ENCODE data around the gene BSPRY.
"Not testable (repeated sequence)": the region's sequence is repeated elsewhere in the genome, so short reads cannot be mapped to it uniquely, and the experiment has no call there.

Gene BSPRY

DNA sequence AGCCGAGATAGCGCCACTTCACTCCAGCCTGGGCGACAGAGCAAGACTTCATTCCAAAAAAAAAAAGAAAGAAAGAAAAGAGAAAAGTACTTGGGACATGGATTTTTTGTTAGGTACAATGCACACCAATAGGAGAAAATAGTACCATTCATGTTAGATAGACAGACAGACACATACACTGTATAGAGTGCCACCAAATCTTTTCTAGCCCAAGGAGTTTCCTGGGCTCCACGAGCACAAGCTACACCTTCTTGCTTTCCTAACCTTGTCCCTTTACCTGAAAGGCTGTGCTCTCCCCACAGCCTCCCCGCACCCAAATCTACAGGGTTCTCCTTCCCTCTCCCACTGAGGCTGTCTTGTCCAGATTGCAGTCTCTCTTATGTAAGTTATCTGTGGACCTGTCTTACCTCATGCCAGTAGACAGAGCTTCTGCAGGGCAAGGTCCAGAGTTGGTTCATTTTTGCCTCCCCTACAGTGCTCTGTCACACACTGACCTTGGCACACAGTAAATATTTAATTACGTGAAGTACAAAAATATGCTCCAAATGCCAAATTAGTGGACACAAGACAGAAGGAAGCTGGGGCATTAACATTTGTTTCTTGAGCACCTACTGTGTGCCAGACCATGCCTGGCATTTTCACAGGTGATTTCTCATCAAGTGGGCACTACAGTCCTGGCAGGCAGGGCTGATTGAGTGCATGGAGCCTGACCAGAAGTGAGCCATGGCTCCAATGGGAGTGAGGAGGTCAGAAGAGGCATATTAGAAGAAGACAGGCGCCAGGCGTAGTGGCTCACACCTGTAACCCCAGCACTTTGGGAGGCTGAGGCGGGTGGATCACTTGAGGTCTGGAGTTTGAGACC, 45.9 kb downstream of the BSPRY start:
- DNase-seq (ENCODE audit: low read depth in 2 of 2): no peak

DNA sequence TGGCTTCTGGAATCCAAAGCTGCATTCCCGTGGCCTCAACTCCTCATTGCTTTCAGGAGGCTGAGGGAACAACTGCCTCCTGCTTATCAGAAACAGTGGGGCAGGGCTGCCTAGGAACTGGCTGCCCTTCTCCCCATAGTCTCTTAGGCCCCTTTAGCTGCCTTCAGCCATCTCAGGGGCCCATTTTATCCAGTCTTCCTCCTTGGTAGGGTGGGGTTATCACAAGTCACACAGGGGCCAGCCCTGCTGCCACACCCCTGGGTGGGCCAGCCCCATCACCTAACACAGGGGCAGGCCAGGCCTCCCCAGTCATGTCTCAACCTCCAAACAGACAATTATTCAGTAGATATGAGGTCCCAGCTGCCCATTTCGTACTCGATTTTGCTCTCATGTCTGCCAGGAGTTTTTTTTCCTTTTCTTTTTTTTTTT, 47.9 kb downstream of the BSPRY start:
- no peak for DNase-seq (ENCODE audit: low read depth in 2 of 2)

DNA sequence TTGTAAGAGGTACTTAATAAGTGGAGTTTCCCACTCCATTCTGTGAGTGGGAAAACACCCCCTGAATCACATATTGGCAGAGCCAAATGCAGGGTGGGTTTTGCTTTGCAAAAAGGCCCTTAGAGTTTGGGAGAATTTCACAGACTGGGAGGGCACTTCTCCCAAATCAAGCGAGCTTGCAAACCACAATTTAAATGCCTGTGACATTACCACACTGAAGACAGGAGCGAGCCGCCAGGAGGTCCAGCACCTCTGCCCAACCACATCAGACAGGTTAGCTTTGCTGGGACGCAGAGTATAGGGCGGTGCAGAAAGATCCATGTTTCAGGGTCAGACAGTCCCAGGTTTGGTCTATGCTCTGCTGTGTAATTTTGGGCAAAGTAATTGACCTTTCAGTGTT, 49.5 kb downstream of the BSPRY start:
- DNase-seq (ENCODE audit: low read depth in 2 of 2): no peak

DNA sequence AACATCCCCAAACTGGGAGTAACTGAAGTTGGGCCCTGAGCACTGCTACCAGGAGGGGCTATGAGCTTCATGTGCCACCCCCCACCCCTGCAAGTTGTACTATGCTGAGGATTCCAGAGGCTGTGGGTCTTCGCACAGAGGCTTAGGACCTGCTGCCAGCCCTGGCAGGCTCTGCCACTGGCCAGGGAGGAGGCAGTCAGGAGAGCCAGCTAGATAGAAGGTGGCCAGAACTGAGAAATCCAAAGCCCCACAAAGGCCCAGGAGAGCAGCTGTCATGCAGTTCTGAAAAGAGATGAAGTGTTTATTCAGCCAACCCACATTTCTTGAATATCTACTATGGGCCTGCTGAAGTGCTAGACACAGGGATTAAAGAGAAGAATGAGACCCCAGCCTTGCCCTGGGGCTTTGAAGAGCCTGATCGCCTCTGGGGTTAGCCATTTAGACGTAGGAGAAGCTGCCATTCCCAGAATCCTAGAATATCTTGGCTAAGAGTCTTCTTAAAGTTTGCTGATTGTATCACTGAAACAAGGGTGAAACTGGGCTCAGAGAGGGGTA, 50.4 kb downstream of the BSPRY start:
- no peak for DNase-seq (ENCODE audit: low read depth in 2 of 2)

DNA sequence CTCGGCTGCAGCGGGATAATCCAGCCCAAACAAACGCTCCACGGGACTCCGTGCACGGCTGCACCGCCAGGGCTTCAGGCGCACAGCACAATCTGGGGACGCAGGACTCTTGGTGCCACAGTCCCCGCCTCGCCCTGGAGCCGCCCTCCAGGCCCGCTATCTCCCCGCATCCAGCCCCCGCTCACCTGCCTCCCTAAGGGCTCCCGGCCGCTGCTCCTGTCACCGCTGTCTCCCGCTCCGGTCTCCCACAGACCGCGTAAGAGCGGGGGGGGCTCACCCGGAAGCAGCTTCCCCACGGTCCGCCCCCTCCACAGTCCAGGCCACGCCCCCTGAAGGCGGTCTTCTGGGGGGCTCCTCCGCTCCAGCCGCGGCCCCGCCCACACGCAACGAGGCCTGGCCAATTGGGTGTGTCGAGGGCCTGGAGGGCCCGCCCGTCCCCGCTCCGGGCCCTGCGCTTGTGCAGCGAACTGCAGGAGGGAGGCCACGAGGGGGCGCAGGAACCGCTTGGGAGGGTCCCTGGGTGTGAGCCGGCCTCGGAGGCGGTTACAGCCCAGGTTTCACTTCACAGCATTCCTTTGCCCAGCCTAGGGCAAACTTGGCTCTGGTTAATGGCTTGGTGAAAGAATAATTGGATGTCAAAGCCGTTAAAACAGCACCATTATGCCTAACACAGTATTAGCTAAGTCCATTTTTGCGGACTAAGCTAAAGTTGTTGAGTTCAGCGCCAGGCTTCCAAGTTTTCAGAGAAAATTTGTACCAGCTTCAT, 51.9 kb downstream of the BSPRY start, which contains the start of gene ALAD:
TSS of gene ALAD (minus strand) at position 258 of the 766 bp plus-strand sequence. CDS start 7,725 bp downstream, outside the sequence.
- peak; percentile 97 to 99 for DNase-seq (ENCODE audit: low read depth in 2 of 2)

DNA sequence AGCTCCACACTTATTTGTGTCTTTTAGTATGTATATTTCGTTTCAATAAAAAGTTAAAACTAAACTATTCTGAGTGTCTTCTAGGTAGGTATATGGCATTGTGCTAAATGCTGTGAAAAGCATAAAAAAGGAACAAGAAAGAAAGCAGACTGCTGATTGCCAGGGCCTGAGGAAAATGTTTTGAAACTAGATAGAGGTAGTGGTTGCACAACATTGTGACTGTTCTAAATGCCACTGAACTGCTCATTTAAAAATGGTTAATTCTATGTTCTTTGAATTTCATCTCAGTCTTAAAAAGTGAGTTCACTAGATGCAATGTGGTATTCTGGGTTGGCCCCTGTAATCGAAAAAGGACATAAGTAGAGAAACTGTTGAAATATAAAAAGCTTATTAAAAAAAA, 54.3 kb downstream of the BSPRY start:
- no peak for DNase-seq (ENCODE audit: low read depth in 2 of 2)

DNA sequence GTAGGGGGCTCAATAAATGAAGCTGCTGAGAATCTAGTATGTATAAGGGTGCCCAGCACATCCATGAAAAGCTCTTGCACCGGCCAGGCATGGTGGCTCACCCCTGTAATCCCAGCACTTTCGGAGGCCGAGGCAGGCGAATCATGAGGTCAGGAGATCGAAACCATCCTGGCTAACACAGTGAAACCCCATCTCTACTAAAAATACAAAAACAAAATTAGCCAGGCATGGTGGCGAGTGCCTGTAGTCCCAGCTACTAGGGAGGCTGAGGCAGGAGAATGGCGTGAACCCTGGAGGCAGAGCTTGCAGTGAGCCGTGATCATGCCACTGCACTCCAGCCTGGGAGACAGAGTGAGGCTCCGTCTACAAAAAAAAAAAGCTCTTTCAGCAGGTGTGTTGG, 57.0 kb downstream of the BSPRY start:
- not testable (repeated sequence) for DNase-seq (ENCODE audit: low read depth in 2 of 2)

DNA sequence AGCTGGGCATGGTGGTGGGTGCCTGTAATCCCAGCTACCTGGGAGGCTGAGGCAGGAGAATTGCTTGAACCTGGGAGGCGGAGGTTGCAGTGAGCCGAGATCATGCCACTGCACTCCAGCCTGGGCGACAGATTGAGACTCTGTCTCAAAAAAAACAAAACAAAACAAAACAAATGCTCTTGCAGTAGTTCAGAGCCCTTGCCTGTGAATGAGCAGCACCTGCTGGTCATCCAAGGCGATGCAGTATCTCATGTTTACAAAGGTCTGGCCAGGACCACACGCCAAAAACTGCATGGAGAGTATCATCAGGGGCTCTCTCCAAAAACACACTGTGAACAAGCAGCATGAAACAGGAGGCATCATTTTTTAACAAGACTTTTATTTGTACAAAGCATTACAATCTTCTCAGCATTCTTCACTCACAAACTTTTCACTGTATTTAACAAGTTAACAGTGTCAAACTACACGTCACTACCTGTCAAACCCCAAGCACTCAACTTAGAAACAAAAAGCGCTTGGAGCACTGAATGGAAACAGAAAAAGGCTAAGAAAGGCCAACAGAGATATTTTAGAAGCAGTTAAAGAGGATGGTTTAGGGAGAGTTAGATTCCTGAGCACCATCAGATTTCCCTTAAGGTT, 57.7 kb downstream of the BSPRY start:
- DNase-seq (ENCODE audit: low read depth in 2 of 2): peak in 1 of 2 donors; percentile 38

DNA sequence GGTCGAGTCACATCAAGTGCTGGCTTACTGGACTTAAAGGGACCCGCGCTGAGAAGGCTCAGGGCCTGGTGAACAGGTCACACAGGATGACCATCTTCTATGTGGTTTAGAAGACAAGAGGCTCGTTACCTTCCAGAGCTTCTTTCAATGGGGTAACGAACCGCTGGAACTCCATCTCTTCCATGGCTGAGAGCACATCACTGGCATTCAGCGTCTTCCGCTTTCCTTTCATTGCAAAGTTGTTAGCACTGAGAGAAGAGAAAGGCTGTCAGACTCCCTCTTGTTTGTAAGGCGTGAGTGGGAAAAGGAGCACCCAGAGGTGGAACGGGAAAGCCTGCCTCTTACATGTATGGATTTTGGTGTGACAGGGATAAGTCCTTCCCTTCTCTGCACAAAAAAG, 60.1 kb downstream of the BSPRY start:
- DNase-seq (ENCODE audit: low read depth in 2 of 2): no peak

DNA sequence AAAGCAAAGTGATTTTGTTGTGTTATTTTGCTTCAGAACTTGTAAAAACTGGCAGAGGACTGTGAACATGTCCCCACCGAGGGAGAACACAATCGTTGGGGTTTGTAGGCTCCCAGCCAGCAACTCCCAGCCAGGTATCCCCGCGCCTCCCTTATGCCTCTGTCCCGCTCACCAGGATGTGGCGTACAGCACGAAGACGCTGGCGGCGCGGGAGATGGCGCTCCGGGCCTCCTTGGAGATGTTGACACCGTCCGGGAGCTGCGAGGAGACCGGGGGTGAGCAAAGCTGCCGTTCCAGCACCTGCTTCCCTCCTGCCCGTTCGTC, 60.5 kb downstream of the BSPRY start:
- DNase-seq (ENCODE audit: low read depth in 2 of 2): no peak

DNA sequence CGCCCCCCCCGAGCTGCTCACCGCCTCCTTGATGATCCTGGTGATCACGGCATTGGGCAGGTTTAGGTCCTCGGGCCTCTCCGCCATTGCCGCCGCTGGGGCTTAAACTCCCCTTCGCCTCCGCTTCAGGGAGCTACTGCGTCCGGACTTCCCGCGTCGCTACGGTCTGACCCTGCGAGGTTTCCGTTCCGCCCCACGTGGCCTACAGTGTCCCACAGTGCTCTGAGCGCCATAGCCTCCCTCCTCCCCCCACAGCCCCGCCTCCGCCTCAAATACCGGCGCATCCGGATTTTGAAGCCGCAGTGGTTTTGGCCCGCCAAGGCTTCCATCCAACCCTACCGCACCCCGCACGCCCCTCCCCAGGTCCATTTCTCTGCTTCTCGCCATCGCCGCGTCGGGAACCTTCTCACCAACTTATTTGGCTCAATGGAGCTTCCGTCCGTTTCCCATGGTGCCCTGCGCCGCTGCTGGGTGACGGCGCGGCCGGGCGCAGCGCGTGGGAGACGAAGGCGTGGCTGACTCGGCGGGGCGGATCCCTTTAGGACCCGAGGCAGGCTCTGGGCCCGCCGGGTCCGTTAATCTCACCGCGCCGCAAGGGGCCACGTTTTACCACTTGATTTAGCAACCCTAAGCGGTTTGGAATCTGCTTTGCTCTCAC, 61.0 kb downstream of the BSPRY start, which contains the start of the genes C9orf43 and POLE3:
TSS of gene C9orf43 (plus strand) at position 541 of the 658 bp plus-strand sequence. CDS start 2,747 bp downstream, outside the sequence.
TSS of gene POLE3 (minus strand) at position 469 of the 658 bp plus-strand sequence. CDS start at position 87, 382 bp downstream.
- peak; percentile 90 to 95 for DNase-seq (ENCODE audit: low read depth in 2 of 2)

DNA sequence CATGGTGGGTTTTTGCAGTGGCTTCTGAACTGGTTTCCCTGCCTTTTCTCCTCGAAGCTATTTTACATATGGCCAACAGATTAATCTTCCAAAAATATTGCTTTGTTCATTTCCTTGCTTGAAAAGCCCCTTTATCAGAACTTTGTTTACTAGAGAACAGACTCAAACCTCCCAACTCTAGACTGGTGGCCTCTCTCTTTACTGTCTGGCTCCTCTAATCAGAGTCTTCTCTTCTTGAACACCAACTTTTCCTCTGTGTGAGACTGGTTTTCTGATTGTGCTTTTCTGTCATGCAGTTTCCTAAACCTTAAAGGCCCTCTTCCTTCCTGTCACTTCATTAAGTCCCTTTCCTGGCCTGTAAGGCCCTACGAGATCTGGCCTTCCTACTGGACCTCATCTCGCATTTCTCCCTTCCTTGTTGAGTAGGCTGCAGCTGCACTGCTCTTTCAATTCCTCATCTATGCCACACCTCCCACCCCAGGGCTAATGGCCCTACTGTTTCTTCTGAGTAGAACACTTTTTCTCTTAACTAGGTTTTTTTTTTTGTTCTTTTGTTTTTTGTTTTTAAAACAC, 66.9 kb downstream of the BSPRY start:
- no peak for DNase-seq (ENCODE audit: low read depth in 2 of 2)

DNA sequence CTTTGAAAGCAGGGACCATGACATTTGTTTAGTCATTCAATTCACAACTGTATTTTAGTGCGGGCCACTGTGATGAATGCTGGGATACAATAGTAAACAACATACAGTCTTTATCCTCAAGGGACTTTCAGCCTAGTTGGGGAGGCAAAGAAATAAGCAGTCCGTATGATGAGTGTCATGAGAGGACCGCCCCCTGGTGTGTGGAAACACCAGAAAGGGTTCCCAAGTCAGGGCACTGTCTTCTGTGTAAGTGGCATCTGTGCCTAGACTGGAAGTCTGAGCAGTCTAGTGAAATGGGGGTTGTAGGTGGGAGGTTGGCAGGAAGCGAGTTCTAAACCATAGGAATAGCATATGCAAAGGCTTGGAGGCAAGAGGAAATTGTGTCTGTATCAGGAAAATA, 68.0 kb downstream of the BSPRY start:
- DNase-seq (ENCODE audit: low read depth in 2 of 2): no peak

Measured in stimulated activated CD4-positive, alpha-beta T cell treated with anti-CD3 and anti-CD28 coated beads, Interleukin-15, amount 100 ng/mL, for 48 hours (primary cell).